Caco-2 (cell line): ENCODE results near the gene C1R. TPM values are rescaled to one million over a fixed set of nuclear protein-coding genes. Genes with fewer than 3 reads are reported as not detected.

ENCODE experiments used
- BruUV-seq: library from RNA; stranded (reverse); fragments of 400-500 nt; replicated peaks from 2 replicates; lab custom pipeline; 2021; lab: Mats Ljungman, UMichigan
- CTCF ChIA-PET: fragments of 300-600 bp; sonication (Branson Sonifier 250); formaldehyde crosslinking; loops from one replicate; lab custom pipeline; 2022; ENCODE audit warnings: antibody characterized with exemption; lab: Charles Lee
- POLR2A ChIA-PET: fragments of 300-600 bp; sonication (Branson Sonifier 250); formaldehyde crosslinking; loops from one replicate; lab custom pipeline; 2022; ENCODE audit warnings: antibody characterized with exemption; lab: Charles Lee
- DNase-seq, 2 experiments: peaks; one replicate each; pipeline versions ENCODE4 v3.0.0 to v3.0.0-alpha.2; 2020 to 2022
- H3K27me3 ChIP-seq: replicated peaks from 2 replicates; pipeline ENCODE4 v1.6.0; 2011; ENCODE audit warnings: low read length; ENCODE audit not compliant: control insufficient read depth, insufficient read depth
- H3K36me3 ChIP-seq: 2 replicates; pipeline ENCODE4 v1.5.1; 2011; ENCODE audit warnings: low read length; ENCODE audit not compliant: control insufficient read depth, insufficient read depth
- H3K4me1 ChIP-seq: fragments of 250-450 bp; sonication (Bioruptor Pico); 2 replicates; pipeline ENCODE4 v1.5.1; 2020; ENCODE audit warnings: mild to moderate bottlenecking
- H3K4me3 ChIP-seq: 2 replicates; pipeline ENCODE4 v1.5.1; 2011; ENCODE audit warnings: low read depth, mild to moderate bottlenecking, control low read depth, low read length
- H3K9me3 ChIP-seq: fragments of 250-450 bp; sonication (Bioruptor Pico); 2 replicates; pipeline ENCODE4 v1.5.1; 2020; ENCODE audit warnings: mild to moderate bottlenecking, moderate library complexity
- H3K27ac Mint-ChIP-seq: one replicate; pipeline ENCODE4 v1.8.0; 2022; ENCODE audit warnings: mixed read lengths; ENCODE audit not compliant: unreplicated experiment
- H3K27me3 Mint-ChIP-seq: one replicate; pipeline ENCODE4 v1.8.0; 2022; ENCODE audit warnings: mixed read lengths; ENCODE audit not compliant: insufficient read depth, unreplicated experiment
- H3K36me3 Mint-ChIP-seq: one replicate; pipeline ENCODE4 v1.8.0; 2022; ENCODE audit warnings: mild to moderate bottlenecking, mixed read lengths; ENCODE audit not compliant: insufficient read depth, unreplicated experiment
- H3K4me1 Mint-ChIP-seq: one replicate; pipeline ENCODE4 v1.8.0; 2022; ENCODE audit warnings: low read depth, mixed read lengths; ENCODE audit not compliant: unreplicated experiment
- H3K4me3 Mint-ChIP-seq: one replicate; pipeline ENCODE4 v1.8.0; 2022; ENCODE audit warnings: mild to moderate bottlenecking, moderate library complexity, mixed read lengths; ENCODE audit not compliant: unreplicated experiment
- H3K9me3 Mint-ChIP-seq: one replicate; pipeline ENCODE4 v1.8.0; 2022; ENCODE audit warnings: mixed read lengths; ENCODE audit not compliant: unreplicated experiment
- CTCF ChIP-seq, 2 experiments: fragments of 200-600 bp in 1 of 2; IDR thresholded peaks; 1 replicate in 1 of 2; 2 replicates in 1 of 2; pipeline versions ENCODE4 v1.5.1 to v1.8.0; 2011 to 2022; ENCODE audit warnings: antibody characterized with exemption in 1 of 2, control low read depth in 1 of 2, inconsistent platforms in 1 of 2, low read depth in 1 of 2, low read length in 1 of 2, mild to moderate bottlenecking in 1 of 2, moderate library complexity in 1 of 2; ENCODE audit not compliant: insufficient read depth in 1 of 2, severe bottlenecking in 1 of 2, unreplicated experiment in 1 of 2
- intact Hi-C: fragments of 100-400 bp; cut with micrococcal nuclease; formaldehyde crosslinking; loops from one replicate; pipeline ENCODE4 v1.10.0; 2022; ENCODE audit not compliant: unreplicated experiment
- total RNA-seq: library from RNA; stranded (reverse); gene quantifications from 2 replicates; pipeline ENCODE4 v1.2.3, GENCODE V29; 2022

Gene C1R
- total RNA-seq, 1 experiment from 2014 or later = 3.9 TPM

- DNase-seq = peak in 1 of 2 experiments; percentile 31
- intact Hi-C loops = no loop called here
- no peak for TF ChIP-seq CTCF (IDR thresholded peaks at IDR 0.05; ENCODE audit: insufficient read depth in 1 of 2, low read depth in 1 of 2, low read length in 1 of 2, severe bottlenecking in 1 of 2, unreplicated experiment in 1 of 2)
- Histone ChIP-seq H3K4me3 (no peak overlapping the region), H3K36me3 (no peaks in the 10 kb centered on the region), H3K4me1 (peaks cover 5% of the 10 kb centered on the region; the same call in 1 of the 2 replicates), H3K9me3 (no peaks in the 10 kb centered on the region), H3K27me3 (no peaks in the 10 kb centered on the region)
- H3K36me3 Mint-ChIP-seq = peaks cover 5% of the 10 kb centered on the region
- POLR2A ChIA-PET = interaction anchor here (1.7 kb wide), 1 partner anchor 145 kb away, joined by 4 read pairs; the partner anchor contains the start of gene C12orf57
- H3K9me3 Mint-ChIP-seq = no peaks in the 10 kb centered on the region
- no peak overlapping the region for H3K4me3 Mint-ChIP-seq
- CTCF ChIA-PET = interaction anchor here (0.6 to 2.1 kb wide), 4 partner anchors 19 to 143 kb away, joined by 3 to 4 read pairs (median 3); partner anchors contain the start of gene C1S
- no peak overlapping the region for H3K27ac Mint-ChIP-seq
- no TSS peak for BruUV-seq
- no peaks in the 10 kb centered on the region for H3K27me3 Mint-ChIP-seq
- no peaks in the 10 kb centered on the region for H3K4me1 Mint-ChIP-seq
Observed at GRCh38 chr12:7089196-7089871, 2.9 kb downstream of the C1R start.

- no peak overlapping the region for H3K4me3 ChIP-seq
- TF ChIP-seq CTCF (IDR thresholded peaks at IDR 0.05; ENCODE audit: insufficient read depth in 1 of 2, low read depth in 1 of 2, low read length in 1 of 2, severe bottlenecking in 1 of 2, unreplicated experiment in 1 of 2) = no peak
- H3K27me3 Mint-ChIP-seq = no peaks in the 10 kb centered on the region
- H3K36me3 ChIP-seq = no peaks in the 10 kb centered on the region
- H3K36me3 Mint-ChIP-seq = peaks cover 4% of the 10 kb centered on the region
- H3K9me3 ChIP-seq = no peaks in the 10 kb centered on the region
- no peaks in the 10 kb centered on the region for H3K27me3 ChIP-seq
- CTCF ChIA-PET = no interaction called here
- H3K4me1 Mint-ChIP-seq = peaks cover 7% of the 10 kb centered on the region
- peaks cover 21% of the 10 kb centered on the region for H3K4me1 ChIP-seq
- intact Hi-C loops = no loop called here
- POLR2A ChIA-PET = no interaction called here
- H3K27ac Mint-ChIP-seq = no peak overlapping the region
- peaks cover 12% of the 10 kb centered on the region for H3K9me3 Mint-ChIP-seq
- no TSS peak for BruUV-seq
- H3K4me3 Mint-ChIP-seq = no peak overlapping the region
- DNase-seq = no peak
Observed at GRCh38 chr12:7083125-7083524, 9.1 kb downstream of the C1R start.

- no peak overlapping the region for H3K4me3 ChIP-seq
- intact Hi-C loops = no loop called here
- no peak for TF ChIP-seq CTCF (IDR thresholded peaks at IDR 0.05; ENCODE audit: insufficient read depth in 1 of 2, low read depth in 1 of 2, low read length in 1 of 2, severe bottlenecking in 1 of 2, unreplicated experiment in 1 of 2)
- H3K27me3 ChIP-seq = no peaks in the 10 kb centered on the region
- CTCF ChIA-PET = interaction anchor here (2.3 kb wide), 1 partner anchor 27 kb away, joined by 9 read pairs; no protein-coding TSS in a partner anchor
- Mint-ChIP-seq H3K27me3 (no peaks in the 10 kb centered on the region), H3K4me1 (peaks cover 7% of the 10 kb centered on the region), H3K4me3 (no peak overlapping the region), H3K9me3 (peaks cover 12% of the 10 kb centered on the region), H3K36me3 (peaks cover 4% of the 10 kb centered on the region), H3K27ac (no peak overlapping the region)
- BruUV-seq = no TSS peak
- no peaks in the 10 kb centered on the region for H3K36me3 ChIP-seq
- peaks cover 21% of the 10 kb centered on the region for H3K4me1 ChIP-seq
- POLR2A ChIA-PET = no interaction called here
- no peaks in the 10 kb centered on the region for H3K9me3 ChIP-seq
- no peak for DNase-seq
Observed at GRCh38 chr12:7081037-7081436, 11.2 kb downstream of the C1R start.
